Right ventricle myocardium inferior (tissue), 1 donor: ENCODE data around the gene ZBTB24. TPM values are rescaled to one million over a fixed set of nuclear protein-coding genes. Genes with fewer than 3 reads are reported as not detected.
A peak's percentile ranks its signal among the peaks of the same experiment; 100 is the strongest.
"Not testable (repeated sequence)": the region's sequence is repeated elsewhere in the genome, so short reads cannot be mapped to it uniquely, and the experiment has no call there.

Experiments
- ATAC-seq: fragments of 200-7000 bp; cut with Tn5 transposase; one replicate; pipeline ENCODE4 v1.9.1; 2020; ENCODE audit warnings: mild to moderate bottlenecking, moderate library complexity
- DNase-seq: peaks from one replicate; pipeline ENCODE4 v3.0.0; 2021; ENCODE audit errors: missing footprints
- intact Hi-C: fragments of 100-400 bp; cut with DNase I; formaldehyde crosslinking; loops from one replicate; pipeline ENCODE4 v1.11.0; 2022
- long read RNA-seq: library from polyadenylated mRNA; unstranded; transcript quantifications from one replicate; pipeline ENCODE4 v2.0.0, GENCODE V29; 2021
- total RNA-seq: library from RNA; stranded (reverse); fragmentation: NEBNext Ultra II Directional; extraction: Animal tissue kit (Norgen Biotek cat#: 25700); gene quantifications from one replicate; pipeline ENCODE4 v1.2.1, GENCODE V29; 2021
- donor health status: DM: no; HTN: yes; CAD: no; lungs with severe emphysema.

Gene ZBTB24
- 2.6 TPM for total RNA-seq
- long read RNA-seq = 0 reads

- ATAC-seq (peak; percentile 97), DNase-seq (peak; percentile 98)
- intact Hi-C loops = loop anchor here (5.0 kb wide), 1 partner anchor 41 kb away; the partner anchor contains the start of genes PPIL6 and SMPD2
Measured at GRCh38 chr6:109482905-109483734, at the start of gene ZBTB24. TSS of gene ZBTB24 (minus strand) at chr6:109483219. CDS start at chr6:109482026, 1,193 bp downstream.

- ATAC-seq = no peak
- intact Hi-C loops = no loop called here
- no peak for DNase-seq
Measured at GRCh38 chr6:109531446-109531845, 48.4 kb upstream of the ZBTB24 start.

GRCh38 chr6:109527989-109528388 lies 45.0 kb upstream of the ZBTB24 start:
- intact Hi-C loops = loop anchor here (5.0 to 10.0 kb wide), 3 partner anchors 167 to 524 kb away; partner anchors contain the start of genes AK9 and FIG4
- no peak for DNase-seq

GRCh38 chr6:109526905-109527628 lies 44.0 kb upstream of the ZBTB24 start:
- intact Hi-C loops = loop anchor here (5.0 to 10.0 kb wide), 3 partner anchors 168 to 525 kb away; partner anchors contain the start of genes AK9 and FIG4
- peak; percentile 34 for ATAC-seq

More at GRCh38 chr6:109527989-109528388, 45.0 kb upstream of the ZBTB24 start:
- ATAC-seq = no peak

GRCh38 chr6:109524129-109524528 lies 41.1 kb upstream of the ZBTB24 start:
- no peak for DNase-seq
- intact Hi-C loops = loop anchor here (10.0 kb wide), 1 partner anchor 171 kb away; the partner anchor contains the start of genes AK9 and FIG4

More at GRCh38 chr6:109526905-109527628, 44.0 kb upstream of the ZBTB24 start:
- DNase-seq = no peak

GRCh38 chr6:109523478-109523877 lies 40.5 kb upstream of the ZBTB24 start:
- DNase-seq (no peak), ATAC-seq (no peak)
- intact Hi-C loops = loop anchor here (10.0 kb wide), 1 partner anchor 171 kb away; the partner anchor contains the start of genes AK9 and FIG4

More at GRCh38 chr6:109524129-109524528, 41.1 kb upstream of the ZBTB24 start:
- no peak for ATAC-seq

GRCh38 chr6:109521080-109521479 lies 38.1 kb upstream of the ZBTB24 start:
- no peak for DNase-seq
- ATAC-seq = no peak

GRCh38 chr6:109519647-109520046 lies 36.6 kb upstream of the ZBTB24 start:
- intact Hi-C loops = loop anchor here (10.0 kb wide), 1 partner anchor 175 kb away; the partner anchor contains the start of genes AK9 and FIG4
- ATAC-seq, DNase-seq: not testable (repeated sequence)

More at GRCh38 chr6:109521080-109521479, 38.1 kb upstream of the ZBTB24 start:
- intact Hi-C loops = loop anchor here (10.0 kb wide), 1 partner anchor 174 kb away; the partner anchor contains the start of genes AK9 and FIG4

GRCh38 chr6:109516929-109517328 lies 33.9 kb upstream of the ZBTB24 start:
- ATAC-seq = no peak
- intact Hi-C loops = no loop called here
- no peak for DNase-seq

- intact Hi-C loops = no loop called here
- DNase-seq = no peak
- no peak for ATAC-seq
Measured at GRCh38 chr6:109515781-109516409, 32.9 kb upstream of the ZBTB24 start.

GRCh38 chr6:109514946-109515345 lies 31.9 kb upstream of the ZBTB24 start:
- ATAC-seq (no peak), DNase-seq (no peak)
- intact Hi-C loops = no loop called here

- ATAC-seq = no peak
- DNase-seq = no peak
- intact Hi-C loops = no loop called here
Measured at GRCh38 chr6:109513571-109514071, 30.6 kb upstream of the ZBTB24 start.

GRCh38 chr6:109512271-109512817 lies 29.3 kb upstream of the ZBTB24 start:
- ATAC-seq (no peak), DNase-seq (no peak)
- intact Hi-C loops = no loop called here

- intact Hi-C loops = no loop called here
- no peak for ATAC-seq
- DNase-seq = no peak
Measured at GRCh38 chr6:109511832-109512231, 28.8 kb upstream of the ZBTB24 start.

- intact Hi-C loops = no loop called here
- DNase-seq (no peak), ATAC-seq (no peak)
Measured at GRCh38 chr6:109510358-109510757, 27.3 kb upstream of the ZBTB24 start.

- intact Hi-C loops = no loop called here
- ATAC-seq = no peak
- no peak for DNase-seq
Measured at GRCh38 chr6:109508166-109508860, 25.3 kb upstream of the ZBTB24 start.

GRCh38 chr6:109507490-109508072 lies 24.6 kb upstream of the ZBTB24 start:
- DNase-seq = no peak
- no peak for ATAC-seq
- intact Hi-C loops = no loop called here
